Endothelial cell of umbilical vein (primary cell): ENCODE results near the gene TAS2R1. TPM values are rescaled to one million over a fixed set of nuclear protein-coding genes. Genes with fewer than 3 reads are reported as not detected.

Experiments
- BruUV-seq: library from RNA; stranded (reverse); fragments of 400-500 nt; replicated peaks from 2 replicates; lab custom pipeline; 2021; lab: Mats Ljungman, UMichigan
- CTCF ChIA-PET: fragments of 300-600, 350-600 bp; sonication (Branson Sonifier 250); formaldehyde crosslinking; loops from one replicate; lab custom pipeline; 2021; ENCODE audit warnings: antibody characterized with exemption, inconsistent platforms; lab: Charles Lee
- POLR2A ChIA-PET: fragments of 300-600, 350-600 bp; sonication (Branson Sonifier 250); formaldehyde crosslinking; loops from one replicate; lab custom pipeline; 2021; ENCODE audit warnings: antibody characterized with exemption, inconsistent platforms; lab: Charles Lee
- DNase-seq: peaks from one replicate; pipeline ENCODE4 v3.0.0-alpha.2; 2011; ENCODE audit warnings: low read depth, low spot score
- FAIRE-seq: peaks from 2 replicates; lab custom pipeline; 2011; peaks lifted over from hg19 to GRCh38; lab: Jason Lieb, UNC
- H2AFZ ChIP-seq: 2 replicates; pipeline ENCODE4 v1.6.0; 2012; ENCODE audit warnings: low read depth, low read length, control low read depth, inconsistent platforms
- H3K27ac ChIP-seq: 2 replicates; pipeline ENCODE4 v1.5.1; 2011; ENCODE audit warnings: low read depth, mild to moderate bottlenecking, control low read depth, low read length, moderate library complexity; ENCODE audit not compliant: insufficient read depth
- H3K27me3 ChIP-seq, 2 experiments: 2 replicates each; pipeline versions ENCODE4 v1.6.0 to v1.6.1; 2011; ENCODE audit warnings: low read length in 2 of 2, mixed read lengths in 1 of 2; ENCODE audit not compliant: control insufficient read depth in 2 of 2, insufficient read depth in 2 of 2
- H3K36me3 ChIP-seq, 2 experiments: 2 replicates in 1 of 2; 3 replicates in 1 of 2; pipeline ENCODE4 v1.5.1; 2011; ENCODE audit warnings: low read length in 2 of 2, mild to moderate bottlenecking in 1 of 2, moderate library complexity in 1 of 2; ENCODE audit not compliant: control insufficient read depth in 2 of 2, insufficient read depth in 2 of 2; ENCODE audit errors: extremely low read depth in 1 of 2
- H3K4me1 ChIP-seq: 3 replicates; pipeline ENCODE4 v1.5.1; 2011; ENCODE audit warnings: mild to moderate bottlenecking, low read length; ENCODE audit not compliant: control insufficient read depth, insufficient read depth; ENCODE audit errors: extremely low read depth
- H3K4me2 ChIP-seq: 2 replicates; pipeline ENCODE4 v1.6.1; 2011; ENCODE audit warnings: low read length, control low read depth, mixed read lengths; ENCODE audit not compliant: insufficient read depth
- H3K4me3 ChIP-seq, 3 experiments: fragments of 200-600 bp in 1 of 3; sonication (generic), shearing (Covaris generic) in 1 of 3; replicated peaks in 1 of 3; 2 replicates each; pipeline ENCODE4 v1.5.1; 2011 to 2016; ENCODE audit warnings: control low read depth in 3 of 3, low read length in 3 of 3, mild to moderate bottlenecking in 2 of 3, inconsistent platforms in 1 of 3, low read depth in 1 of 3, moderate library complexity in 1 of 3; ENCODE audit not compliant: insufficient read depth in 1 of 3
- H3K79me2 ChIP-seq: 2 replicates; pipeline ENCODE4 v1.6.0; 2012; ENCODE audit warnings: low read length, inconsistent platforms; ENCODE audit not compliant: control insufficient read depth, insufficient read depth
- H3K9ac ChIP-seq: replicated peaks from 2 replicates; pipeline ENCODE3; 2011; ENCODE audit warnings: low read length, control low read depth; ENCODE audit not compliant: insufficient read depth; ENCODE audit errors: extremely low read depth
- H3K9me1 ChIP-seq: replicated peaks from 3 replicates; pipeline ENCODE4 v1.6.0; 2011; ENCODE audit warnings: mild to moderate bottlenecking, low read length; ENCODE audit not compliant: control insufficient read depth, insufficient read depth; ENCODE audit errors: extremely low read depth
- H3K9me3 ChIP-seq: replicated peaks from 2 replicates; pipeline ENCODE4 v1.5.1; 2012; ENCODE audit warnings: low read length, inconsistent platforms; ENCODE audit not compliant: control insufficient read depth, insufficient read depth
- H4K20me1 ChIP-seq: replicated peaks from 2 replicates; pipeline ENCODE3; 2011; ENCODE audit warnings: mild to moderate bottlenecking, low read length; ENCODE audit not compliant: control insufficient read depth, insufficient read depth; ENCODE audit errors: extremely low read depth
- CTCF ChIP-seq, 2 donors: IDR thresholded peaks; 1 replicate in 1 of 2; 2 replicates in 1 of 2; pipeline ENCODE4 v1.5.1; 2011; ENCODE audit warnings: low read length in 2 of 2, mild to moderate bottlenecking in 2 of 2, moderate library complexity in 2 of 2, control low read depth in 1 of 2, inconsistent platforms in 1 of 2, low read depth in 1 of 2; ENCODE audit not compliant: insufficient read depth in 1 of 2; ENCODE audit errors: extremely low read depth in 1 of 2
- EZH2 ChIP-seq: IDR thresholded peaks from 2 replicates; pipeline ENCODE4 v1.6.1; 2012; ENCODE audit warnings: borderline replicate concordance, low read depth, mild to moderate bottlenecking, moderate library complexity, low read length, inconsistent platforms; ENCODE audit not compliant: severe bottlenecking
- FOS ChIP-seq: IDR thresholded peaks from 2 replicates; pipeline ENCODE4 v1.6.1; 2011; ENCODE audit warnings: mild to moderate bottlenecking, low read length, moderate library complexity, borderline replicate concordance; ENCODE audit not compliant: insufficient read depth
- GATA2 ChIP-seq: IDR thresholded peaks from 2 replicates; pipeline ENCODE4 v1.7.0; 2011; ENCODE audit warnings: low read depth, mild to moderate bottlenecking, moderate library complexity, mixed read lengths, low read length; ENCODE audit not compliant: insufficient read length, insufficient read depth
- JUN ChIP-seq: IDR thresholded peaks from 2 replicates; pipeline ENCODE4 v1.6.1; 2011; ENCODE audit warnings: borderline replicate concordance, low read depth; ENCODE audit not compliant: insufficient read length, insufficient read depth
- MYC ChIP-seq: IDR thresholded peaks from one replicate; pipeline ENCODE4 v1.6.1; 2011; ENCODE audit warnings: mild to moderate bottlenecking, low read depth, low read length
- POLR2A ChIP-seq: IDR thresholded peaks from 2 replicates; pipeline ENCODE4 v1.6.1; 2012; ENCODE audit warnings: low read depth, mild to moderate bottlenecking, control low read depth, low read length
- POLR2AphosphoS5 ChIP-seq: IDR thresholded peaks from 2 replicates; pipeline ENCODE4 v1.6.1; 2012; ENCODE audit warnings: low read depth, mild to moderate bottlenecking, control low read depth, low read length, moderate library complexity; ENCODE audit not compliant: insufficient read depth
- dilution Hi-C: fragments of 300-500 bp; cut with MboI; formaldehyde crosslinking; loops from one replicate; pipeline ENCODE4 v1.15.0; 2019; ENCODE audit warnings: low sequenced_read_pairs; ENCODE audit not compliant: extremely low pct_ligation_motif_present
- intact Hi-C: fragments of 100-400 bp; cut with micrococcal nuclease; formaldehyde crosslinking; loops from one replicate; pipeline ENCODE4 v1.10.0; 2022
- polyA plus RNA-seq, 4 experiments: library from polyadenylated mRNA; depleted of rRNA in 3 of 4; stranded (reverse) in 3 of 4; unstranded in 1 of 4; fragments of >200 nt; gene quantifications; 2 replicates each; pipeline versions ENCODE4 v1.2.1 to v1.2.3, GENCODE V29; 2011 to 2012; ENCODE audit warnings: missing spikeins in 1 of 4
- total RNA-seq: library from RNA; stranded (reverse); gene quantifications from 2 replicates; pipeline ENCODE4 v1.2.3, GENCODE V29; 2021
- TF ChIP-seq, protein P1 (sequence below): IDR thresholded peaks from 2 replicates; pipeline ENCODE4 v1.6.1; 2011; ENCODE audit not compliant: insufficient read depth, insufficient read length

Gene TAS2R1
- total and polyA plus RNA-seq, 2 donors (not counting 3 experiments of a cell fraction or from before 2014, with no cell fraction given), result not detected

- H3K36me3 ChIP-seq, result no peaks in the 10 kb centered on the region
- H3K4me2 ChIP-seq, result no peak overlapping the region
- FAIRE-seq (no peak), DNase-seq (no peak)
- no peaks in the 10 kb centered on the region for H3K27me3 ChIP-seq
- intact Hi-C loops, result no loop called here
- no peaks in the 10 kb centered on the region for H3K79me2 ChIP-seq
- no peaks in the 10 kb centered on the region for H3K4me1 ChIP-seq
- ChIA-PET CTCF (no interaction called here), POLR2A (no interaction called here)
- dilution Hi-C loops, result no loop called here
- H3K9ac ChIP-seq, result no peak overlapping the region
- no peaks in the 10 kb centered on the region for H3K9me1 ChIP-seq
- no TSS peak for BruUV-seq
- TF ChIP-seq CTCF (IDR thresholded peaks at IDR 0.05; ENCODE audit: extremely low read depth in 1 of 2, insufficient read depth in 1 of 2, low read depth in 1 of 2, low read length in 2 of 2) (no peak), EZH2 (no peak), MYC (no peak), JUN (no peak), POLR2AphosphoS5 (no peak), GATA2 (no peak), FOS (no peak), POLR2A (no peak)
- TF ChIP-seq, protein P1, sequence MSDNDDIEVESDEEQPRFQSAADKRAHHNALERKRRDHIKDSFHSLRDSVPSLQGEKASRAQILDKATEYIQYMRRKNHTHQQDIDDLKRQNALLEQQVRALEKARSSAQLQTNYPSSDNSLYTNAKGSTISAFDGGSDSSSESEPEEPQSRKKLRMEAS, result no peak
- H4K20me1 ChIP-seq, result no peaks in the 10 kb centered on the region
- no peak overlapping the region for H3K27ac ChIP-seq
- no peak overlapping the region for H3K4me3 ChIP-seq
- H3K9me3 ChIP-seq, result no peaks in the 10 kb centered on the region
- no peak overlapping the region for H2AFZ ChIP-seq
Measured at GRCh38 chr5:9613360-9613759, 16.8 kb downstream of the TAS2R1 start.
